Transverse colon (tissue), 4 donors: ENCODE data around the gene DEGS2.
A peak's percentile ranks its signal among the peaks of the same experiment; 100 is the strongest.

Experiments
- CTCF ChIP-seq, 5 experiments: fragments of 200-600 bp in 3 of 5; fragments of 450-650 bp in 2 of 5; sonication (generic) in 3 of 5; IDR thresholded peaks; 1 replicate in 2 of 5; 2 replicates in 3 of 5; pipeline ENCODE4 v1.5.1; 2016 to 2017; ENCODE audit warnings: antibody characterized with exemption in 5 of 5, inconsistent platforms in 3 of 5, mild to moderate bottlenecking in 2 of 5, moderate library complexity in 1 of 5
- POLR2A ChIP-seq: fragments of 450-650 bp; IDR thresholded peaks from one replicate; pipeline ENCODE4 v1.6.1; 2016; ENCODE audit warnings: antibody characterized with exemption, mild to moderate bottlenecking, moderate library complexity
- POLR2AphosphoS5 ChIP-seq, 3 donors: sonication (generic); formaldehyde crosslinking; IDR thresholded peaks; one replicate each; pipeline ENCODE4 v1.6.1; 2016; ENCODE audit warnings: antibody characterized with exemption in 3 of 3

- TF ChIP-seq POLR2AphosphoS5 (IDR thresholded peaks at IDR 0.05) (no peak), CTCF (IDR thresholded peaks at IDR 0.05) (peak in 3 of 5 experiments; percentile 18 to 39 (median 27)), POLR2A (no peak)
These were observed 36.8 kb downstream of the DEGS2 start for GRCh38 chr14:100122481-100123223.
